H1 (cell line): ENCODE data around the gene SHLD2. TPM values are rescaled to one million over a fixed set of nuclear protein-coding genes. Genes with fewer than 3 reads are reported as not detected.

ENCODE experiments used
- CTCF ChIA-PET: fragments of 300-600 bp; sonication (Branson Sonifier 250); formaldehyde crosslinking; loops from one replicate; lab custom pipeline; 2021; ENCODE audit not compliant: partially characterized antibody; lab: Charles Lee
- POLR2A ChIA-PET: fragments of 300-600 bp; sonication (Branson Sonifier 250); formaldehyde crosslinking; loops from one replicate; lab custom pipeline; 2021; ENCODE audit warnings: inconsistent platforms; ENCODE audit not compliant: partially characterized antibody; lab: Charles Lee
- DNase-seq, 2 experiments: peaks; one replicate each; pipeline versions ENCODE4 v3.0.0 to v3.0.0-alpha.2; 2010 to 2022; ENCODE audit warnings: low spot score in 2 of 2, low read depth in 1 of 2, mixed read lengths in 1 of 2
- FAIRE-seq: peaks from 2 replicates; lab custom pipeline; 2011; peaks lifted over from hg19 to GRCh38; lab: Jason Lieb, UNC
- H2AFZ ChIP-seq: 2 replicates; pipeline ENCODE4 v1.8.1; 2012; ENCODE audit warnings: low read length, inconsistent platforms
- H2AK5ac ChIP-seq: 2 replicates; pipeline ENCODE4 v1.6.1; 2013; ENCODE audit warnings: low read depth, low read length
- H2BK120ac ChIP-seq: replicated peaks from 2 replicates; pipeline ENCODE3; 2013; ENCODE audit warnings: low read depth, low read length, inconsistent platforms
- H2BK12ac ChIP-seq: 2 replicates; pipeline ENCODE4 v1.6.1; 2013; ENCODE audit warnings: low read depth, low read length
- H2BK15ac ChIP-seq: 2 replicates; pipeline ENCODE4 v1.6.1; 2013; ENCODE audit warnings: low read length
- H2BK20ac ChIP-seq: 2 replicates; pipeline ENCODE4 v1.6.1; 2013; ENCODE audit warnings: low read length
- H2BK5ac ChIP-seq: 2 replicates; pipeline ENCODE4 v1.6.1; 2013; ENCODE audit warnings: low read depth, low read length
- H3K14ac ChIP-seq: 2 replicates; pipeline ENCODE4 v1.6.1; 2013; ENCODE audit warnings: inconsistent platforms; ENCODE audit not compliant: insufficient read length
- H3K18ac ChIP-seq: 2 replicates; pipeline ENCODE4 v1.6.1; 2013; ENCODE audit warnings: low read length; ENCODE audit errors: extremely low read depth
- H3K23ac ChIP-seq: 2 replicates; pipeline ENCODE4 v1.6.1; 2013; ENCODE audit warnings: inconsistent platforms; ENCODE audit not compliant: insufficient read length
- H3K23me2 ChIP-seq: 2 replicates; pipeline ENCODE4 v1.6.1; 2013; ENCODE audit warnings: low read depth, low read length
- H3K27ac ChIP-seq: 2 replicates; pipeline ENCODE4 v1.6.1; 2011; ENCODE audit warnings: low read depth, low read length, inconsistent platforms
- H3K27me3 ChIP-seq, 4 experiments: replicated peaks in 1 of 4; 1 replicate in 1 of 4; 2 replicates in 3 of 4; pipeline versions ENCODE4 v1.6.1 to v1.8.1; 2011 to 2013; ENCODE audit warnings: low read length in 3 of 4, mild to moderate bottlenecking in 3 of 4, inconsistent platforms in 2 of 4, mixed read lengths in 2 of 4, moderate library complexity in 1 of 4; ENCODE audit not compliant: control insufficient read depth in 3 of 4, insufficient read depth in 3 of 4; ENCODE audit errors: extremely low read depth in 1 of 4
- H3K36me3 ChIP-seq, 4 experiments: 2 replicates each; pipeline versions ENCODE4 v1.6.1 to v1.8.1; 2011 to 2013; ENCODE audit warnings: mild to moderate bottlenecking in 4 of 4, low read length in 3 of 4, moderate library complexity in 2 of 4, control low read depth in 1 of 4, inconsistent platforms in 1 of 4; ENCODE audit not compliant: insufficient read depth in 4 of 4, control insufficient read depth in 2 of 4
- H3K4ac ChIP-seq: replicated peaks from 2 replicates; pipeline ENCODE3; 2013; ENCODE audit warnings: low read length, low read depth, mixed read lengths, inconsistent platforms; ENCODE audit not compliant: insufficient read length
- H3K4me1 ChIP-seq, 4 experiments: replicated peaks in 1 of 4; 1 replicate in 1 of 4; 2 replicates in 3 of 4; pipeline versions ENCODE4 v1.6.1 to v1.8.1; 2011 to 2013; ENCODE audit warnings: low read length in 3 of 4, inconsistent platforms in 2 of 4, mixed read lengths in 1 of 4; ENCODE audit not compliant: insufficient read depth in 4 of 4, control insufficient read depth in 3 of 4
- H3K4me2 ChIP-seq, 2 experiments: 2 replicates each; pipeline versions ENCODE4 v1.6.1 to v1.8.1; 2011 to 2013; ENCODE audit warnings: low read depth in 2 of 2, low read length in 2 of 2, control low read depth in 1 of 2, inconsistent platforms in 1 of 2, mild to moderate bottlenecking in 1 of 2; ENCODE audit not compliant: insufficient read depth in 1 of 2
- H3K4me3 ChIP-seq, 4 experiments: fragments of 200-600, 300-600 bp in 1 of 4; sonication (generic), shearing (Covaris generic), sonication (Bioruptor Twin) in 1 of 4; 2 replicates each; pipeline versions ENCODE4 v1.5.1 to v1.8.1; 2011 to 2016; ENCODE audit warnings: low read length in 4 of 4, low read depth in 3 of 4, control low read depth in 2 of 4, inconsistent platforms in 2 of 4, mild to moderate bottlenecking in 2 of 4, mixed read lengths in 1 of 4, moderate library complexity in 1 of 4; ENCODE audit not compliant: insufficient read depth in 2 of 4; ENCODE audit errors: extremely low read depth in 1 of 4
- H3K56ac ChIP-seq: replicated peaks from 2 replicates; pipeline ENCODE3; 2013; ENCODE audit warnings: low read depth, mild to moderate bottlenecking, mixed read lengths, low read length, inconsistent platforms; ENCODE audit not compliant: insufficient read length
- H3K79me1 ChIP-seq: 2 replicates; pipeline ENCODE4 v1.6.1; 2013; ENCODE audit warnings: low read depth, low read length, control low read depth
- H3K79me2 ChIP-seq, 2 experiments: 2 replicates each; pipeline versions ENCODE4 v1.6.1 to v1.8.1; 2012 to 2013; ENCODE audit warnings: low read length in 2 of 2, mild to moderate bottlenecking in 2 of 2, inconsistent platforms in 1 of 2; ENCODE audit not compliant: insufficient read depth in 2 of 2, control insufficient read depth in 1 of 2
- H3K9ac ChIP-seq, 4 experiments: replicated peaks in 1 of 4; 1 replicate in 1 of 4; 2 replicates in 3 of 4; pipeline versions ENCODE4 v1.6.1 to v1.8.1; 2011 to 2013; ENCODE audit warnings: low read depth in 3 of 4, low read length in 3 of 4, control low read depth in 2 of 4, mild to moderate bottlenecking in 2 of 4, moderate library complexity in 2 of 4, inconsistent platforms in 1 of 4; ENCODE audit errors: extremely low read depth in 1 of 4
- H3K9me3 ChIP-seq, 2 experiments: 2 replicates each; pipeline versions ENCODE4 v1.6.1 to v1.8.1; 2012 to 2013; ENCODE audit warnings: mild to moderate bottlenecking in 2 of 2, moderate library complexity in 2 of 2, control low read depth in 1 of 2, inconsistent platforms in 1 of 2, low read depth in 1 of 2, low read length in 1 of 2, mixed read lengths in 1 of 2; ENCODE audit not compliant: insufficient read depth in 2 of 2
- H4K20me1 ChIP-seq, 2 experiments: replicated peaks in 1 of 2; 2 replicates each; pipeline versions ENCODE3 to v1.8.1; 2011 to 2013; ENCODE audit warnings: inconsistent platforms in 2 of 2, low read length in 2 of 2, mild to moderate bottlenecking in 1 of 2; ENCODE audit not compliant: insufficient read depth in 2 of 2, control insufficient read depth in 1 of 2
- H4K5ac ChIP-seq: 2 replicates; pipeline ENCODE4 v1.6.1; 2013; ENCODE audit warnings: low read length, low read depth, mixed read lengths, inconsistent platforms; ENCODE audit not compliant: insufficient read length
- H4K8ac ChIP-seq: 2 replicates; pipeline ENCODE4 v1.8.0; 2013; ENCODE audit warnings: mild to moderate bottlenecking, moderate library complexity, low read length, inconsistent platforms; ENCODE audit not compliant: insufficient read depth; ENCODE audit errors: extremely low read depth
- H4K91ac ChIP-seq: replicated peaks from 2 replicates; pipeline ENCODE3; 2013; ENCODE audit warnings: low read length, mixed read lengths, inconsistent platforms; ENCODE audit not compliant: insufficient read length
- FOSL1 ChIP-seq: IDR thresholded peaks from 2 replicates; pipeline ENCODE4 v1.6.1; 2011; ENCODE audit warnings: mild to moderate bottlenecking, low read depth, low read length, moderate library complexity; ENCODE audit not compliant: insufficient read depth
- HDAC6 ChIP-seq: IDR thresholded peaks from one replicate; pipeline ENCODE4 v1.7.1; 2012; ENCODE audit warnings: low read depth, mild to moderate bottlenecking, inconsistent platforms, low read length, moderate library complexity
- KDM4A ChIP-seq: IDR thresholded peaks from one replicate; pipeline ENCODE4 v1.7.1; 2012; ENCODE audit warnings: low read depth, mild to moderate bottlenecking, moderate library complexity, low read length, inconsistent platforms; ENCODE audit not compliant: severe bottlenecking
- MAX ChIP-seq: IDR thresholded peaks from 2 replicates; pipeline ENCODE4 v1.6.1; 2012; ENCODE audit warnings: inconsistent platforms
- SP4 ChIP-seq: IDR thresholded peaks from 2 replicates; pipeline ENCODE4 v1.6.1; 2012; ENCODE audit warnings: low read length, inconsistent platforms
- whole genome bisulfite sequencing, 2 experiments: shearing (Covaris generic) in 1 of 2; methylation state at CpG; one replicate each; pipeline versions ENCODE4 v1.1.6 to v1.1.7; 2013 to 2015; ENCODE audit warnings: low lambda C conversion rate in 2 of 2, mixed read lengths in 2 of 2, inconsistent platforms in 1 of 2, low coverage in 1 of 2, missing lambda C conversion rate in 1 of 2; ENCODE audit not compliant: insufficient replicate concordance in 2 of 2, insufficient coverage in 1 of 2, insufficient read length in 1 of 2; ENCODE audit errors: extremely low coverage in 1 of 2, missing lambda C conversion rate in 1 of 2; 5-methylcytosine and 5-hydroxymethylcytosine counted together
- polyA plus RNA-seq, 7 experiments: library from polyadenylated mRNA; depleted of rRNA in 3 of 7; stranded (reverse) in 5 of 7; unstranded in 2 of 7; fragments of >200 nt in 5 of 7; fragments of 200-250 nt in 2 of 7; gene quantifications; 1 replicate in 5 of 7; 2 replicates in 1 of 7; 4 replicates in 1 of 7; pipeline versions ENCODE4 v1.2.1 to v1.2.3, GENCODE V29; 2011 to 2013; ENCODE audit warnings: missing spikeins in 2 of 7, mixed read lengths in 2 of 7
- total RNA-seq: library from RNA; stranded (reverse); fragmentation: NEBNext Ultra II Directional; extraction: Animal tissue kit (Norgen Biotek cat#: 25700); gene quantifications from 2 replicates; pipeline ENCODE4 v1.2.1, GENCODE V29; 2021

SHLD2 gene
- total and polyA plus RNA-seq, 2 of the 8 experiments (the other 6 are each of a cell fraction or from before 2014, with no cell fraction given), result 7.9 to 32.4 TPM

- H3K36me3 ChIP-seq, result peaks cover 5 to 31% (median 13%) of the 10 kb centered on the region in 4 experiments; a peak in 6 of 8 replicates
- TF ChIP-seq HDAC6 (no peak), FOSL1 (no peak), MAX (no peak), SP4 (no peak), KDM4A (no peak)
Observed at GRCh38 chr10:87068281-87068680, 26.7 kb upstream of the SHLD2 start.

More at GRCh38 chr10:87068281-87068680, 26.7 kb upstream of the SHLD2 start:
- Histone ChIP-seq H3K14ac (no peak overlapping the region), H3K4me3 (no peak overlapping the region), H3K56ac (no peak overlapping the region), H4K20me1 (no peaks in the 10 kb centered on the region), H4K91ac (no peak overlapping the region), H4K8ac (no peak overlapping the region), H2AK5ac (no peak overlapping the region), H3K9ac (no peak overlapping the region), H3K9me3 (no peaks in the 10 kb centered on the region), H2BK20ac (no peak overlapping the region), H2AFZ (no peak overlapping the region), H3K79me2 (no peaks in the 10 kb centered on the region), H2BK12ac (no peak overlapping the region), H3K23me2 (no peaks in the 10 kb centered on the region), H3K27ac (no peak overlapping the region), H3K4ac (no peak overlapping the region), H3K4me2 (no peak overlapping the region), H3K23ac (no peak overlapping the region), H3K79me1 (no peaks in the 10 kb centered on the region), H3K27me3 (no peaks in the 10 kb centered on the region), H3K4me1 (no peaks in the 10 kb centered on the region), H2BK5ac (no peak overlapping the region), H2BK120ac (no peak overlapping the region), H4K5ac (no peak overlapping the region), H2BK15ac (no peak overlapping the region), H3K18ac (no peak overlapping the region)
- WGBS, 2 experiments, result 89% methylated on average over 1 of the region's 1 CpG; no CpG with 5 or more reads in 1 of the 2 experiments
- DNase-seq (no peak), FAIRE-seq (no peak)
- ChIA-PET POLR2A (no interaction called here), CTCF (interaction anchor here (1.0 to 1.2 kb wide), 2 partner anchors 14 to 126 kb away, joined by 3 to 5 read pairs; no protein-coding TSS in a partner anchor)
